K562 (cell line): ENCODE results near the gene CCDC192. TPM values are rescaled to one million over a fixed set of nuclear protein-coding genes. Genes with fewer than 3 reads are reported as not detected.

Source experiments
- ATAC-seq: fragments of 200-7000 bp; cut with Tn5 transposase; 3 replicates; pipeline ENCODE4 v1.9.1; 2020; ENCODE audit warnings: moderate library complexity
- BruUV-seq: library from RNA; stranded (reverse); fragments of 400-500 nt; replicated peaks from 2 replicates; lab custom pipeline; 2021; lab: Mats Ljungman, UMichigan
- CTCF ChIA-PET: fragments of 300-600 bp; formaldehyde crosslinking; extraction: SDS; loops from one replicate; lab custom pipeline; 2021; ENCODE audit warnings: low intra/inter-chr PET ratio; lab: Yijun Ruan, JAX
- POLR2A ChIA-PET: fragments of 300-600, 350-650 bp; sonication (Branson Sonifier 250); formaldehyde crosslinking; extraction: SDS; loops from one replicate; lab custom pipeline; 2021; ENCODE audit warnings: antibody characterized with exemption, inconsistent platforms; lab: Yijun Ruan, JAX
- DNase-seq, 4 experiments: peaks; one replicate each; pipeline versions ENCODE4 v3.0.0 to v3.0.0-alpha.2; 2011 to 2018; ENCODE audit warnings: low spot score in 3 of 4, mixed read lengths in 3 of 4; ENCODE audit errors: extremely low read depth in 1 of 4
- FAIRE-seq: peaks from 2 replicates; lab custom pipeline; 2011; peaks lifted over from hg19 to GRCh38; lab: Jason Lieb, UNC
- H2AFZ ChIP-seq: 2 replicates; pipeline ENCODE4 v1.6.0; 2011; ENCODE audit warnings: low read depth, low read length, control low read depth, inconsistent platforms
- H3K27ac ChIP-seq: fragments of 200-600 bp; 3 replicates; pipeline ENCODE4 v1.8.0; 2011; ENCODE audit warnings: low read depth, mild to moderate bottlenecking, control low read depth, inconsistent platforms, low read length, moderate library complexity, mixed read lengths; ENCODE audit errors: extremely low read depth
- H3K27me3 ChIP-seq, 2 experiments: fragments of 300-600 bp in 1 of 2; 2 replicates in 1 of 2; 3 replicates in 1 of 2; pipeline versions ENCODE4 v1.6.0 to v1.8.0; 2011; ENCODE audit warnings: inconsistent platforms in 2 of 2, low read length in 2 of 2, mild to moderate bottlenecking in 1 of 2, mixed read lengths in 1 of 2, moderate library complexity in 1 of 2; ENCODE audit not compliant: control insufficient read depth in 2 of 2, insufficient read depth in 2 of 2
- H3K36me3 ChIP-seq: fragments of 300-600 bp; 3 replicates; pipeline ENCODE4 v1.8.0; 2011; ENCODE audit warnings: mild to moderate bottlenecking, low read length, inconsistent platforms; ENCODE audit not compliant: control insufficient read depth, insufficient read depth
- H3K4me1 ChIP-seq, 2 experiments: fragments of 200-600 bp in 1 of 2; replicated peaks in 1 of 2; 2 replicates in 1 of 2; 3 replicates in 1 of 2; pipeline versions ENCODE4 v1.5.1 to v1.8.0; 2011; ENCODE audit warnings: inconsistent platforms in 2 of 2, low read length in 2 of 2, mild to moderate bottlenecking in 1 of 2, mixed read lengths in 1 of 2, moderate library complexity in 1 of 2; ENCODE audit not compliant: control insufficient read depth in 2 of 2, insufficient read depth in 2 of 2
- H3K4me2 ChIP-seq: 2 replicates; pipeline ENCODE4 v1.6.1; 2011; ENCODE audit warnings: low read length, control low read depth, inconsistent platforms, mixed read lengths; ENCODE audit not compliant: insufficient read depth
- H3K4me3 ChIP-seq: fragments of 200-600 bp; sonication (generic), shearing (Covaris generic); 2 replicates; pipeline ENCODE4 v1.5.1; 2016; ENCODE audit warnings: control low read depth, inconsistent platforms
- H3K79me2 ChIP-seq: fragments of 200-600 bp; 3 replicates; pipeline ENCODE4 v1.8.0; 2011; ENCODE audit warnings: low read length, inconsistent platforms; ENCODE audit not compliant: control insufficient read depth, insufficient read depth
- H3K9ac ChIP-seq, 2 experiments: 2 replicates each; pipeline versions ENCODE4 v1.6.0 to v1.6.1; 2011; ENCODE audit warnings: low read depth in 2 of 2, low read length in 2 of 2, control low read depth in 1 of 2, inconsistent platforms in 1 of 2, mild to moderate bottlenecking in 1 of 2, mixed read lengths in 1 of 2; ENCODE audit not compliant: insufficient read depth in 1 of 2
- H3K9me1 ChIP-seq: one replicate; pipeline ENCODE4 v1.6.0; 2011; ENCODE audit warnings: inconsistent platforms, mild to moderate bottlenecking, low read length, moderate library complexity; ENCODE audit not compliant: control insufficient read depth, insufficient read depth
- H3K9me3 ChIP-seq: replicated peaks from 2 replicates; pipeline ENCODE4 v1.5.1; 2011; ENCODE audit warnings: low read depth, low read length, inconsistent platforms; ENCODE audit not compliant: control insufficient read depth, insufficient read depth
- H4K20me1 ChIP-seq: replicated peaks from 2 replicates; pipeline ENCODE4 v1.6.1; 2011; ENCODE audit warnings: low read length, inconsistent platforms, mixed read lengths; ENCODE audit not compliant: control insufficient read depth, insufficient read depth
- FOXK1 ChIP-seq: sonication (generic); formaldehyde crosslinking; IDR thresholded peaks from 2 replicates; pipeline ENCODE4 v1.8.0; 2022; ENCODE audit warnings: missing genetic modification reagents, mild to moderate bottlenecking, borderline replicate concordance
- GABPA ChIP-seq: fragments of 200-800 bp; sonication (Bioruptor generic); conservative IDR thresholded peaks from 2 replicates; pipeline ENCODE4 v1.6.1; 2016; ENCODE audit warnings: low read depth, missing genetic modification characterization, missing compliant biosample characterization
- ILK ChIP-seq: fragments of 450-650 bp; IDR thresholded peaks from 2 replicates; pipeline ENCODE4 v1.6.1; 2016; ENCODE audit warnings: missing genetic modification characterization, low read depth, mild to moderate bottlenecking, missing compliant biosample characterization, moderate library complexity, borderline replicate concordance
- PHF21A ChIP-seq: fragments of 450-650 bp; IDR thresholded peaks from 2 replicates; pipeline ENCODE4 v1.6.1; 2017; ENCODE audit warnings: low read depth, borderline replicate concordance
- PML ChIP-seq: IDR thresholded peaks from 2 replicates; pipeline ENCODE4 v1.6.1; 2012; ENCODE audit warnings: low read length, inconsistent platforms
- RBFOX2 ChIP-seq: fragments of 200-400 bp; formaldehyde crosslinking; IDR thresholded peaks from 2 replicates; pipeline ENCODE4 v1.6.1; 2017; ENCODE audit warnings: low read depth, mild to moderate bottlenecking, low read length, moderate library complexity
- RBM14 ChIP-seq: fragments of 200-400 bp; formaldehyde crosslinking; IDR thresholded peaks from 2 replicates; pipeline ENCODE4 v1.6.1; 2018; ENCODE audit warnings: low read depth, mild to moderate bottlenecking, low read length, moderate library complexity, borderline replicate concordance; ENCODE audit not compliant: insufficient read depth
- SP2 ChIP-seq: IDR thresholded peaks from 2 replicates; pipeline ENCODE4 v1.6.1; 2011; ENCODE audit warnings: mild to moderate bottlenecking, low read depth, low read length, moderate library complexity; ENCODE audit not compliant: poor library complexity, severe bottlenecking; ENCODE audit errors: extremely low read depth
- SPI1 ChIP-seq: IDR thresholded peaks from 2 replicates; pipeline ENCODE4 v1.6.1; 2011; ENCODE audit warnings: low read depth, low read length, control low read depth, borderline replicate concordance
- TARDBP ChIP-seq: fragments of 450-650 bp; IDR thresholded peaks from 2 replicates; pipeline ENCODE4 v1.6.1; 2016
- ZNF431 ChIP-seq: sonication (generic); formaldehyde crosslinking; IDR thresholded peaks from 2 replicates; pipeline ENCODE4 v1.8.0; 2022; ENCODE audit warnings: mild to moderate bottlenecking, missing genetic modification reagents
- WGBS: fragments of 100-300 bp; shearing (Covaris generic); methylation state at CpG from one replicate; pipeline ENCODE4 v1.1.6; 2016; ENCODE audit warnings: low coverage, mixed read lengths; ENCODE audit not compliant: insufficient coverage; ENCODE audit errors: missing lambda C conversion rate; 5-methylcytosine and 5-hydroxymethylcytosine counted together
- in situ Hi-C: fragments of 300-500 bp; cut with MboI; formaldehyde crosslinking; loops from 4 replicates; pipeline ENCODE4 v1.15.0; 2018; ENCODE audit warnings: inconsistent platforms, mixed read lengths
- intact Hi-C: fragments of 100-400 bp; cut with micrococcal nuclease; formaldehyde crosslinking; loops from 2 replicates; pipeline ENCODE4 v1.14.2; 2022
- polyA plus RNA-seq, 8 experiments: library from polyadenylated mRNA; depleted of rRNA in 4 of 8; stranded (reverse) in 5 of 8; unstranded in 3 of 8; fragments of >200 nt; fragmentation: Nextera tagmentation in 2 of 8; fragmentation: Illumina TruSeq in 1 of 8; extraction: Ambion mirVana in 2 of 8; extraction: Trizol in 1 of 8; gene quantifications; 2 replicates each; pipeline versions ENCODE4 v1.2.1 to v1.2.3, GENCODE V29; 2011 to 2014; ENCODE audit warnings: inconsistent platforms in 1 of 8, missing spikeins in 1 of 8
- total RNA-seq, 7 experiments: library from RNA; depleted of rRNA in 6 of 7; stranded (reverse); fragments of >200 nt in 6 of 7; fragmentation: Illumina TruSeq in 2 of 7; extraction: Trizol in 2 of 7; gene quantifications; 2 replicates each; pipeline versions ENCODE4 v1.2.1 to v1.2.3, GENCODE V29; 2011 to 2021; ENCODE audit warnings: low replicate concordance in 1 of 7
- TF ChIP-seq, protein P1 (sequence below): fragments of 450-650 bp; conservative IDR thresholded peaks from 2 replicates; pipeline ENCODE4 v1.6.1; 2016; ENCODE audit warnings: missing genetic modification characterization, low read depth, mild to moderate bottlenecking, missing compliant biosample characterization, moderate library complexity
- TF ChIP-seq, protein P2 (sequence below): fragments of 450-650 bp; formaldehyde crosslinking; IDR thresholded peaks from 2 replicates; pipeline ENCODE4 v1.4.0; 2020; ENCODE audit warnings: mild to moderate bottlenecking, moderate library complexity
- TF ChIP-seq, protein P3 (sequence below): fragments of 450-650 bp; formaldehyde crosslinking; IDR thresholded peaks from 2 replicates; pipeline ENCODE4 v1.4.0; 2020; ENCODE audit warnings: mild to moderate bottlenecking, mixed read lengths
- TF ChIP-seq, protein P4 (sequence below): sonication (generic); formaldehyde crosslinking; IDR thresholded peaks from 2 replicates; pipeline ENCODE4 v1.9.0; 2022; ENCODE audit warnings: mild to moderate bottlenecking, missing genetic modification reagents

The CCDC192 gene
- total and polyA plus RNA-seq, 9 of the 15 experiments (the other 6 are each of a cell fraction or from before 2014, with no cell fraction given): 0.21 to 0.66 (median 0.38) TPM; not detected in 2

DNA sequence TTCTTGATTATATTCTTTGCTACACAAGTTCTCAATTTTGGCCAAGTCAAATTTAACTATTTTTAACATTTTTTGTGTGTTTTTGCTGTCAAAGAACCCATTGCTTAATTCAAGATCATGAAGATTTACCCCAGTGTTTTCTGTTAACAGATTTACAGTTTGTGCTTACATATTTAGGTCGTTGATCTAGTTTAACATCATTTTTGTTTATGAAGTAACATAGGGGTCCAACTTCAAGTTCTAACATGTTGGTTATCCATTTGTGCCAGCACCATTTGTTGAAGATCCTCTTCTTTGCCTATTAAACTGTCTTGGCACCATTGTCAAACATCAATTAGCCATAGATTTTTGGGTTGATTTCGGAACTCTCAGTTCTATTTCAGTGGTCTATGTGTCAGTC, 71.0 kb downstream of the CCDC192 start:
- Histone ChIP-seq H3K9me1 (no peaks in the 10 kb centered on the region), H3K4me2 (no peak overlapping the region), H4K20me1 (no peaks in the 10 kb centered on the region), H3K27me3 (no peaks in the 10 kb centered on the region), H3K4me1 (no peaks in the 10 kb centered on the region), H3K9me3 (no peaks in the 10 kb centered on the region), H3K27ac (no peak overlapping the region), H3K9ac (no peak overlapping the region), H3K79me2 (no peaks in the 10 kb centered on the region), H3K36me3 (no peaks in the 10 kb centered on the region), H2AFZ (no peak overlapping the region), H3K4me3 (no peak overlapping the region)
- BruUV-seq: no TSS peak
- ChIA-PET CTCF (no interaction called here), POLR2A (no interaction called here)
- ATAC-seq: no peak
- FAIRE-seq: no peak
- no peak for DNase-seq
- intact Hi-C loops (no loop called here), in situ Hi-C loops (no loop called here)
- WGBS: 0% methylated on average over 2 of the region's 2 CpGs
- TF ChIP-seq ILK (tag): no peak
- TF ChIP-seq ZNF431 (CRISPR knock-in tag): no peak
- TF ChIP-seq RBFOX2: no peak
- TF ChIP-seq, protein P1, sequence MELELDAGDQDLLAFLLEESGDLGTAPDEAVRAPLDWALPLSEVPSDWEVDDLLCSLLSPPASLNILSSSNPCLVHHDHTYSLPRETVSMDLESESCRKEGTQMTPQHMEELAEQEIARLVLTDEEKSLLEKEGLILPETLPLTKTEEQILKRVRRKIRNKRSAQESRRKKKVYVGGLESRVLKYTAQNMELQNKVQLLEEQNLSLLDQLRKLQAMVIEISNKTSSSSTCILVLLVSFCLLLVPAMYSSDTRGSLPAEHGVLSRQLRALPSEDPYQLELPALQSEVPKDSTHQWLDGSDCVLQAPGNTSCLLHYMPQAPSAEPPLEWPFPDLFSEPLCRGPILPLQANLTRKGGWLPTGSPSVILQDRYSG (tag): no peak
- no peak for TF ChIP-seq SPI1
- TF ChIP-seq, protein P2, sequence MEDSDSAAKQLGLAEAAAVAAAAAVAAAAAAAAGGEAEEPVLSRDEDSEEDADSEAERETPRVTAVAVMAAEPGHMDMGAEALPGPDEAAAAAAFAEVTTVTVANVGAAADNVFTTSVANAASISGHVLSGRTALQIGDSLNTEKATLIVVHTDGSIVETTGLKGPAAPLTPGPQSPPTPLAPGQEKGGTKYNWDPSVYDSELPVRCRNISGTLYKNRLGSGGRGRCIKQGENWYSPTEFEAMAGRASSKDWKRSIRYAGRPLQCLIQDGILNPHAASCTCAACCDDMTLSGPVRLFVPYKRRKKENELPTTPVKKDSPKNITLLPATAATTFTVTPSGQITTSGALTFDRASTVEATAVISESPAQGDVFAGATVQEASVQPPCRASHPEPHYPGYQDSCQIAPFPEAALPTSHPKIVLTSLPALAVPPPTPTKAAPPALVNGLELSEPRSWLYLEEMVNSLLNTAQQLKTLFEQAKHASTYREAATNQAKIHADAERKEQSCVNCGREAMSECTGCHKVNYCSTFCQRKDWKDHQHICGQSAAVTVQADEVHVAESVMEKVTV: no peak
- TF ChIP-seq FOXK1: no peak
- TF ChIP-seq PHF21A: no peak
- TF ChIP-seq RBM14: no peak
- TF ChIP-seq PML: no peak
- TF ChIP-seq GABPA (tag): no peak
- TF ChIP-seq, protein P3, sequence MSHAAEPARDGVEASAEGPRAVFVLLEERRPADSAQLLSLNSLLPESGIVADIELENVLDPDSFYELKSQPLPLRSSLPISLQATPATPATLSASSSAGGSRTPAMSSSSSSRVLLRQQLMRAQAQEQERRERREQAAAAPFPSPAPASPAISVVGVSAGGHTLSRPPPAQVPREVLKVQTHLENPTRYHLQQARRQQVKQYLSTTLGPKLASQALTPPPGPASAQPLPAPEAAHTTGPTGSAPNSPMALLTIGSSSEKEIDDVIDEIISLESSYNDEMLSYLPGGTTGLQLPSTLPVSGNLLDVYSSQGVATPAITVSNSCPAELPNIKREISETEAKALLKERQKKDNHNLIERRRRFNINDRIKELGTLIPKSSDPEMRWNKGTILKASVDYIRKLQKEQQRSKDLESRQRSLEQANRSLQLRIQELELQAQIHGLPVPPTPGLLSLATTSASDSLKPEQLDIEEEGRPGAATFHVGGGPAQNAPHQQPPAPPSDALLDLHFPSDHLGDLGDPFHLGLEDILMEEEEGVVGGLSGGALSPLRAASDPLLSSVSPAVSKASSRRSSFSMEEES (CRISPR knock-in tag): no peak
- TF ChIP-seq, protein P4, sequence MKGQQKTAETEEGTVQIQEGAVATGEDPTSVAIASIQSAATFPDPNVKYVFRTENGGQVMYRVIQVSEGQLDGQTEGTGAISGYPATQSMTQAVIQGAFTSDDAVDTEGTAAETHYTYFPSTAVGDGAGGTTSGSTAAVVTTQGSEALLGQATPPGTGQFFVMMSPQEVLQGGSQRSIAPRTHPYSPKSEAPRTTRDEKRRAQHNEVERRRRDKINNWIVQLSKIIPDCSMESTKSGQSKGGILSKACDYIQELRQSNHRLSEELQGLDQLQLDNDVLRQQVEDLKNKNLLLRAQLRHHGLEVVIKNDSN: no peak
- TF ChIP-seq TARDBP: no peak
- no peak for TF ChIP-seq SP2
